PC-9 (cell line): Measurements from ENCODE around the gene RIMS3.

ENCODE experiments used
- CTCF ChIP-seq: fragments of 200-600 bp; sonication (generic); conservative IDR thresholded peaks from 2 replicates; pipeline ENCODE4 v1.6.1; 2017; ENCODE audit warnings: mixed run types, antibody characterized with exemption, mild to moderate bottlenecking, moderate library complexity
- EZH2 ChIP-seq: fragments of 200-600 bp; sonication (generic); IDR thresholded peaks from 2 replicates; pipeline ENCODE4 v1.8.0; 2017; ENCODE audit warnings: antibody characterized with exemption, low read depth

GRCh38 chr1:40664167-40664537, 1.3 kb downstream of the RIMS3 start:
- TF ChIP-seq CTCF (no peak), EZH2 (no peak)
